Measurements from ENCODE around the gene PLEK. TPM values are rescaled to one million over a fixed set of nuclear protein-coding genes. Genes with fewer than 3 reads are reported as not detected.

The PLEK gene
- total RNA-seq, 1 experiment from 2014 or later = not detected

DNA sequence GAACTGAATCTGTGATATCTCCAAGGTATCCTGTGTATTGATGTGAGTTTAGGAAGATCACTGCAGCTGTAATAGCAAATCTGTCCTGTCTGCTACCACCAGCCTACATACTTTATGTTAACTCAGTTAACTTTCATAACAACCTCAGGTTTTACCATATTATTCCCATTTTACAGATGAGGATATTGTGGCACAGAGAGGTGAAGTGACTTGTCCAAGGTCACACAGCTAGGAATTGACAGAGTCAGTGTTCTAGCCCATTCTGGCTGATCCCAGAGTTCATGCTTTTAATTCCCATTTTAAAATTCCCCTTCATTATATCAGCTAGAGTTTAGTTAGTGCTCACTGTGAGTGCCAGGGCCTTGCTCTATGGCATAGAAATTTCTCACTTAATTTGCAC, 49.4 kb downstream of the PLEK start:
- no peak overlapping the region for H3K4me2 ChIP-seq (ENCODE audit: low read length)
- no TSS peak for BruUV-seq (replicated peaks)
- H3K27me3 ChIP-seq (ENCODE audit: low read length) = no peaks in the 10 kb centered on the region
- no peaks in the 10 kb centered on the region for H3K9me3 ChIP-seq (ENCODE audit: low read length)
- no peaks in the 10 kb centered on the region for H4K20me1 ChIP-seq (ENCODE audit: low read length)
- ChIA-PET CTCF (no interaction called here), POLR2A (ENCODE audit: unreplicated experiment) (no interaction called here)
- intact Hi-C loops (cut with micrococcal nuclease) = no loop called here
- no peaks in the 10 kb centered on the region for H3K4me1 ChIP-seq (ENCODE audit: insufficient read depth, low read length)
- TF ChIP-seq CTCF (conservative IDR thresholded peaks at IDR 0.05; ENCODE audit: low read depth, low read length) = no peak
- TF ChIP-seq EZH2 (IDR thresholded peaks at IDR 0.05; ENCODE audit: low read length, unreplicated experiment) = no peak
- no peak for TF ChIP-seq EZH2phosphoT487 (IDR thresholded peaks at IDR 0.05; ENCODE audit: borderline replicate concordance, low read length)
- H3F3A ChIP-seq (ENCODE audit: low read length, unreplicated experiment) = no peaks in the 10 kb centered on the region
- no peak overlapping the region for H3K4me3 ChIP-seq (ENCODE audit: low read length)
- H3K36me3 ChIP-seq (ENCODE audit: low read depth, low read length) = no peaks in the 10 kb centered on the region
- H3K9me2 ChIP-seq (replicated peaks; ENCODE audit: low read length) = no peaks in the 10 kb centered on the region
- H3K9ac ChIP-seq (ENCODE audit: low read length) = no peak overlapping the region
- no peak for DNase-seq
- H3K27ac ChIP-seq (ENCODE audit: low read length) = no peak overlapping the region
- no peak overlapping the region for H2AFZ ChIP-seq (ENCODE audit: low read length)
- H3K79me2 ChIP-seq (ENCODE audit: low read length) = no peaks in the 10 kb centered on the region
- no peak for ATAC-seq

DNA sequence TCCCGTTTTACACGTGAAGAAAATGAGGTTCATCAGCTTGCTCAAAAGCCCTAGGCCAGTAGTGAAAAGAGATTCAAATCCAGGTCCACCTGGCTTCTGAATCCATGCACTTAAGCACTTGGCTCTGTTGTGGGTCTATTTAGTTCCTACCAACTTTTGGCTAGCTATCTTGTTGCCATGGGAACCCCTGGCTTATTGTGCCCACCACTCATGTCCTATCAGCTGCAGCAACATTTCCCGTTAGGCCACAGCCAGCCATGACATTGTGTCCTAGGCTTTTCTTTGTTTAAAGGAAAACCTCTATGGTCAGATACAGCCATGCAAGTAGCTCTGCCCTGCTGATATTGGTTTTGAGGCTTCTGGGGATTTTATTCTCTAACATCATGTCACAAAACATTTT, 49.8 kb downstream of the PLEK start:
- H2AFZ ChIP-seq (ENCODE audit: low read length) = no peak overlapping the region
- POLR2A ChIA-PET (ENCODE audit: unreplicated experiment) = interaction anchor here (0.7 kb wide), 1 partner anchor 1827 kb away, joined by 3 read pairs; no protein-coding TSS in a partner anchor
- intact Hi-C loops (cut with micrococcal nuclease) = no loop called here

More for the DNA sequence above, 49.8 kb downstream of the PLEK start:
- H3K36me3 ChIP-seq (ENCODE audit: low read depth, low read length) = no peaks in the 10 kb centered on the region
- H3K27ac ChIP-seq (ENCODE audit: low read length) = no peak overlapping the region
- H3K9me3 ChIP-seq (ENCODE audit: low read length) = no peaks in the 10 kb centered on the region
- ATAC-seq (no peak), DNase-seq (no peak)
- no TSS peak for BruUV-seq (replicated peaks)
- H3K4me2 ChIP-seq (ENCODE audit: low read length) = no peak overlapping the region
- CTCF ChIA-PET = no interaction called here
- H3F3A ChIP-seq (ENCODE audit: low read length, unreplicated experiment) = no peaks in the 10 kb centered on the region
- no peaks in the 10 kb centered on the region for H3K79me2 ChIP-seq (ENCODE audit: low read length)
- no peaks in the 10 kb centered on the region for H3K27me3 ChIP-seq (ENCODE audit: low read length)
- H3K9me2 ChIP-seq (replicated peaks; ENCODE audit: low read length) = no peaks in the 10 kb centered on the region
- H3K4me3 ChIP-seq (ENCODE audit: low read length) = no peak overlapping the region
- TF ChIP-seq EZH2phosphoT487 (IDR thresholded peaks at IDR 0.05; ENCODE audit: borderline replicate concordance, low read length) (no peak), CTCF (conservative IDR thresholded peaks at IDR 0.05; ENCODE audit: low read depth, low read length) (no peak), EZH2 (IDR thresholded peaks at IDR 0.05; ENCODE audit: low read length, unreplicated experiment) (no peak)
- H3K9ac ChIP-seq (ENCODE audit: low read length) = no peak overlapping the region
- H4K20me1 ChIP-seq (ENCODE audit: low read length) = no peaks in the 10 kb centered on the region
- no peaks in the 10 kb centered on the region for H3K4me1 ChIP-seq (ENCODE audit: insufficient read depth, low read length)

Measured in PC-3 (cell line).